Effector memory CD4-positive, alpha-beta T cell (primary cell): ENCODE data around the gene SUGT1.
A peak's percentile ranks its signal among the peaks of the same experiment; 100 is the strongest.
"Not testable (repeated sequence)": the region's sequence is repeated elsewhere in the genome, so short reads cannot be mapped to it uniquely, and the experiment has no call there.

Experiments
- DNase-seq, 3 donors: peaks; one replicate each; pipeline ENCODE4 v3.0.0-alpha.2; 2020
- H3K27ac ChIP-seq: 2 replicates; pipeline ENCODE4 v1.7.0; 2013; ENCODE audit warnings: mild to moderate bottlenecking, low read length, moderate library complexity; ENCODE audit not compliant: insufficient read depth, poor library complexity, severe bottlenecking
- H3K27me3 ChIP-seq: replicated peaks from 2 replicates; pipeline ENCODE4 v1.7.0; 2013; ENCODE audit warnings: mild to moderate bottlenecking, low read length; ENCODE audit not compliant: insufficient read depth, control insufficient read depth, poor library complexity, severe bottlenecking
- H3K36me3 ChIP-seq: 2 replicates; pipeline ENCODE4 v1.7.0; 2013; ENCODE audit warnings: mild to moderate bottlenecking, low read length, moderate library complexity; ENCODE audit not compliant: control insufficient read depth, insufficient read depth
- H3K4me1 ChIP-seq: 2 replicates; pipeline ENCODE4 v1.7.0; 2013; ENCODE audit warnings: low read length, mild to moderate bottlenecking; ENCODE audit not compliant: control insufficient read depth, insufficient read depth, poor library complexity, severe bottlenecking
- H3K4me3 ChIP-seq: 2 replicates; pipeline ENCODE4 v1.7.0; 2013; ENCODE audit warnings: low read length, low read depth, mild to moderate bottlenecking; ENCODE audit not compliant: insufficient read depth, poor library complexity, severe bottlenecking
- H3K9me3 ChIP-seq: 2 replicates; pipeline ENCODE4 v1.7.0; 2013; ENCODE audit warnings: mild to moderate bottlenecking, low read length, moderate library complexity; ENCODE audit not compliant: control insufficient read depth
- total RNA-seq, 3 donors: gene quantifications; one replicate each; lab custom pipeline; 2026; lab: John Stamatoyannopoulos, UW

The SUGT1 gene
- total RNA-seq = 53.6 to 58.5 (median 57.3) reads per million in 3 donors

- peaks cover 9% of the 10 kb centered on the region for H3K4me1 ChIP-seq
- H3K27ac ChIP-seq = peak within 1 kb of the TSS; percentile 98
- no peaks in the 10 kb centered on the region for H3K36me3 ChIP-seq
- H3K9me3 ChIP-seq = no peaks in the 10 kb centered on the region
- peak within 1 kb of the TSS; percentile 93 for H3K4me3 ChIP-seq
- H3K27me3 ChIP-seq = no peaks in the 10 kb centered on the region
- peak; percentile 89 to 92 (median 89) for DNase-seq
Observed at GRCh38 chr13:52652196-52652979, at the start of gene SUGT1. TSS of gene SUGT1 (plus strand) at chr13:52652836. CDS start at chr13:52652921, 85 bp downstream.

- not testable (repeated sequence) for H3K4me1 ChIP-seq, H3K4me3 ChIP-seq, H3K27ac ChIP-seq, H3K9me3 ChIP-seq, H3K36me3 ChIP-seq, DNase-seq
- peaks cover 13% of the 10 kb centered on the region for H3K27me3 ChIP-seq
Observed at GRCh38 chr13:52603316-52603715, 49.3 kb upstream of the SUGT1 start.

GRCh38 chr13:52606126-52606525 lies 46.5 kb upstream of the SUGT1 start:
- H3K27me3 ChIP-seq, H3K9me3 ChIP-seq, H3K4me3 ChIP-seq, H3K4me1 ChIP-seq, DNase-seq, H3K27ac ChIP-seq, H3K36me3 ChIP-seq: not testable (repeated sequence)

GRCh38 chr13:52606795-52607194 lies 45.8 kb upstream of the SUGT1 start:
- H3K4me1 ChIP-seq, H3K27me3 ChIP-seq, DNase-seq, H3K9me3 ChIP-seq, H3K4me3 ChIP-seq, H3K27ac ChIP-seq, H3K36me3 ChIP-seq: not testable (repeated sequence)

- H3K4me1 ChIP-seq, DNase-seq, H3K9me3 ChIP-seq, H3K27ac ChIP-seq, H3K27me3 ChIP-seq, H3K4me3 ChIP-seq, H3K36me3 ChIP-seq: not testable (repeated sequence)
Observed at GRCh38 chr13:52608184-52608583, 44.5 kb upstream of the SUGT1 start.

- not testable (repeated sequence) for H3K27me3 ChIP-seq, H3K36me3 ChIP-seq, H3K4me1 ChIP-seq, DNase-seq, H3K9me3 ChIP-seq, H3K4me3 ChIP-seq, H3K27ac ChIP-seq
Observed at GRCh38 chr13:52609013-52609606, 43.5 kb upstream of the SUGT1 start.

GRCh38 chr13:52610158-52610557 lies 42.5 kb upstream of the SUGT1 start:
- H3K27ac ChIP-seq, H3K36me3 ChIP-seq, DNase-seq, H3K4me1 ChIP-seq, H3K4me3 ChIP-seq, H3K27me3 ChIP-seq, H3K9me3 ChIP-seq: not testable (repeated sequence)

GRCh38 chr13:52615134-52615801 lies 37.4 kb upstream of the SUGT1 start:
- no peak overlapping the region for H3K4me3 ChIP-seq
- H3K9me3 ChIP-seq = no peaks in the 10 kb centered on the region
- no peak overlapping the region for H3K27ac ChIP-seq
- peaks cover 3% of the 10 kb centered on the region for H3K4me1 ChIP-seq
- no peak for DNase-seq
- H3K27me3 ChIP-seq = no peaks in the 10 kb centered on the region
- H3K36me3 ChIP-seq = no peaks in the 10 kb centered on the region

GRCh38 chr13:52615812-52616211 lies 36.8 kb upstream of the SUGT1 start:
- Histone ChIP-seq H3K9me3 (no peaks in the 10 kb centered on the region), H3K4me3 (no peak overlapping the region), H3K27ac (no peak overlapping the region), H3K27me3 (no peaks in the 10 kb centered on the region), H3K4me1 (peaks cover 3% of the 10 kb centered on the region), H3K36me3 (no peaks in the 10 kb centered on the region)
- no peak for DNase-seq
